ENCODE data around the gene GLRA1.

DNA sequence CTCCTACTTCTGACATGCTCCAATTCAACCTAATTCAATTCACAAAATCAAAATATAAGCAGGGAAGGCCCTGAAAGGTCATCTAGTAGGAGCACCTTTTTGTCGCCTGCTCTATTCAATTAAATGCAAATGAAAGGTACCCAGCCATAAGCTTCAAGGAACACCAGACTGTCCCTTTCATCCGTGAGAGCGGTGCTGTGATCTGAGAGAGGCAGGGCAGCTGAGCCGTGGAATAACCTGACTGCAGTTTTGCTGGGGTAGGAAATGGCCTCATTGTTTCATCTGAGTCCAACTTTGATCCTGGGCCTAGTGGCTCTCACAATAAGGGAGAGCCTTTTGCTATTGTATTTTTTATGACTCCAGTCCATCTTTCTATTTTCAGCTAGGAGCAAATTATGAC is 39.8 kb upstream of the GLRA1 start:
- TF ChIP-seq CTCF (conservative IDR thresholded peaks at IDR 0.05) = no peak
- no peak for TF ChIP-seq ZFX (IDR thresholded peaks at IDR 0.05)
